ENCODE results near the gene UNC13B. TPM values are rescaled to one million over a fixed set of nuclear protein-coding genes. Genes with fewer than 3 reads are reported as not detected.

UNC13B gene
- total and polyA plus RNA-seq, 5 donors from 2014 or later = 0.14 to 0.96 (median 0.20) TPM; not detected in 2

DNA sequence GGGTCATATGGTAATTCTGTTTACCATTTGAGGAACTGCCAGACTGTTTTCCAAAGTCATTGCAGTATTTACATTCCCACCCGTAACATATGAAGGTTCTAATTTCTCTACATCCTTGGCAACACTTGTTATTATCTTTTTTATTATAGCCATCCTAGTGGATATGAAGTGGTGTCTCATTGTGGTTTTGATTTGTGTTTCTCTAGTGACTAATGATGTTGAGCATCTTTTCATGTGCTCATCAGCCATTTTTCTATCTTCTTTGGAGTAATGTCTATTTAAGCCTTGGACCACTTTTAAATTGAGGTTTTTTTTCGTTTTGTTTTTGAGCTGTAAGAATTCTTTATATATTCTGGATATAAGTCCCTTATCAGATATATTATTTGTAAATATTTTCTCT, 195.3 kb downstream of the UNC13B start:
- Mint-ChIP-seq H3K4me3 (no peak overlapping the region), H3K9me3 (no peaks in the 10 kb centered on the region), H3K27me3 (peaks cover 11% of the 10 kb centered on the region), H3K4me1 (no peaks in the 10 kb centered on the region), H3K36me3 (no peaks in the 10 kb centered on the region), H3K27ac (no peak overlapping the region)
- ATAC-seq (ENCODE audit: low read depth in 2 of 2) (no peak), DNase-seq (no peak)
- no peak overlapping the region for H3K4me3 ChIP-seq (ENCODE audit: low read depth, low read length)
- H3K27me3 ChIP-seq (ENCODE audit: control insufficient read depth, insufficient read depth, low read length) = peaks cover 8% of the 10 kb centered on the region
- H3K36me3 ChIP-seq (ENCODE audit: control insufficient read depth, insufficient read depth, low read length) = no peaks in the 10 kb centered on the region
- H3K4me1 ChIP-seq (ENCODE audit: control insufficient read depth, insufficient read depth, low read length, poor library complexity, severe bottlenecking) = no peaks in the 10 kb centered on the region
- no peak overlapping the region for H3K27ac ChIP-seq (ENCODE audit: insufficient read depth, low read length, poor library complexity, severe bottlenecking)
- H3K9me3 ChIP-seq (ENCODE audit: control insufficient read depth in 2 of 2, low read length in 2 of 2) = no peaks in the 10 kb centered on the region

- Histone ChIP-seq H3K9me3 (ENCODE audit: control insufficient read depth in 2 of 2, low read length in 2 of 2) (no peaks in the 10 kb centered on the region), H3K27me3 (ENCODE audit: control insufficient read depth, insufficient read depth, low read length) (peaks cover 8% of the 10 kb centered on the region), H3K27ac (ENCODE audit: insufficient read depth, low read length, poor library complexity, severe bottlenecking) (no peak overlapping the region), H3K4me3 (ENCODE audit: low read depth, low read length) (no peak overlapping the region), H3K4me1 (ENCODE audit: control insufficient read depth, insufficient read depth, low read length, poor library complexity, severe bottlenecking) (no peaks in the 10 kb centered on the region), H3K36me3 (ENCODE audit: control insufficient read depth, insufficient read depth, low read length) (no peaks in the 10 kb centered on the region)
- ATAC-seq (ENCODE audit: low read depth in 2 of 2) (no peak), DNase-seq (no peak)
- Mint-ChIP-seq H3K9me3 (no peaks in the 10 kb centered on the region), H3K4me3 (no peak overlapping the region), H3K36me3 (no peaks in the 10 kb centered on the region), H3K4me1 (no peaks in the 10 kb centered on the region), H3K27me3 (peaks cover 11% of the 10 kb centered on the region), H3K27ac (no peak overlapping the region)
Observed at GRCh38 chr9:35357826-35358225, 196.0 kb downstream of the UNC13B start.

- Mint-ChIP-seq H3K9me3 (no peaks in the 10 kb centered on the region), H3K4me1 (no peaks in the 10 kb centered on the region), H3K27me3 (peaks cover 5% of the 10 kb centered on the region), H3K27ac (no peak overlapping the region), H3K36me3 (no peaks in the 10 kb centered on the region), H3K4me3 (no peak overlapping the region)
- Histone ChIP-seq H3K27me3 (ENCODE audit: control insufficient read depth, insufficient read depth, low read length) (peaks cover 5% of the 10 kb centered on the region), H3K9me3 (ENCODE audit: control insufficient read depth in 2 of 2, low read length in 2 of 2) (no peaks in the 10 kb centered on the region), H3K27ac (ENCODE audit: insufficient read depth, low read length, poor library complexity, severe bottlenecking) (no peak overlapping the region), H3K4me3 (ENCODE audit: low read depth, low read length) (no peak overlapping the region), H3K36me3 (ENCODE audit: control insufficient read depth, insufficient read depth, low read length) (no peaks in the 10 kb centered on the region), H3K4me1 (ENCODE audit: control insufficient read depth, insufficient read depth, low read length, poor library complexity, severe bottlenecking) (no peaks in the 10 kb centered on the region)
- ATAC-seq (ENCODE audit: low read depth in 2 of 2) (no peak), DNase-seq (peak in 1 of 3 donors; percentile 6)
Observed at GRCh38 chr9:35364817-35365585, 203.2 kb downstream of the UNC13B start.

GRCh38 chr9:35366627-35367026, 204.8 kb downstream of the UNC13B start:
- Histone ChIP-seq H3K27me3 (ENCODE audit: control insufficient read depth, insufficient read depth, low read length) (peaks cover 4% of the 10 kb centered on the region), H3K4me3 (ENCODE audit: low read depth, low read length) (no peak overlapping the region)
- no peaks in the 10 kb centered on the region for H3K4me1 Mint-ChIP-seq

DNA sequence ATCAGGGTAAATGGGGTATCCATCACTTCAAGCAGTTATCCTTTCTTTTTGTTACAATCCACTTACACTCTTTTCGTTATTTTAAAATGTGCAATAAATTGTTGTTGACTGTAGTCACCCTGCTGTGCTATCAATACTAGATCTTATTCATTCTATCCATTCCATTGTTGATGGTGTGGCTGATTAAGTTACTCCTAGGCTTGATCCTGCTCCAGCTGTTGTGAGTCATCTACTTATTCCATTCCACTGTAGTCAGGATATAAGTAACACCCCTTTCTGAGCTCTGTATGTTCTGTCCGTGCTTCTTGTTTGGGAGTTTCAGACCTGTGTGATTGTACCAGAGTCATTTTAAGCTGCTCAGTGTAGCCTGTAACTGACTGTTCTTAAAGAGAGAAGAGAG, 205.6 kb downstream of the UNC13B start:
- H3K9me3 ChIP-seq (ENCODE audit: control insufficient read depth in 2 of 2, low read length in 2 of 2) = no peaks in the 10 kb centered on the region
- H3K4me3 ChIP-seq (ENCODE audit: low read depth, low read length) = no peak overlapping the region
- H3K27me3 ChIP-seq (ENCODE audit: control insufficient read depth, insufficient read depth, low read length) = no peaks in the 10 kb centered on the region
- no peak for ATAC-seq (ENCODE audit: low read depth in 2 of 2)
- Mint-ChIP-seq H3K27me3 (peaks cover 14% of the 10 kb centered on the region), H3K9me3 (peaks cover 0 to 2% (median 0%) of the 10 kb centered on the region in 7 donors), H3K4me3 (no peak overlapping the region), H3K27ac (no peak overlapping the region), H3K36me3 (no peaks in the 10 kb centered on the region), H3K4me1 (no peaks in the 10 kb centered on the region)
- no peaks in the 10 kb centered on the region for H3K36me3 ChIP-seq (ENCODE audit: control insufficient read depth, insufficient read depth, low read length)
- H3K27ac ChIP-seq (ENCODE audit: insufficient read depth, low read length, poor library complexity, severe bottlenecking) = no peak overlapping the region
- DNase-seq = no peak
- no peaks in the 10 kb centered on the region for H3K4me1 ChIP-seq (ENCODE audit: control insufficient read depth, insufficient read depth, low read length, poor library complexity, severe bottlenecking)

More at GRCh38 chr9:35366627-35367026, 204.8 kb downstream of the UNC13B start:
- Mint-ChIP-seq H3K36me3 (no peaks in the 10 kb centered on the region), H3K27me3 (peaks cover 14% of the 10 kb centered on the region), H3K9me3 (peaks cover 0 to 2% (median 0%) of the 10 kb centered on the region in 7 donors), H3K4me3 (no peak overlapping the region), H3K27ac (no peak overlapping the region)
- Histone ChIP-seq H3K9me3 (ENCODE audit: control insufficient read depth in 2 of 2, low read length in 2 of 2) (no peaks in the 10 kb centered on the region), H3K4me1 (ENCODE audit: control insufficient read depth, insufficient read depth, low read length, poor library complexity, severe bottlenecking) (no peaks in the 10 kb centered on the region), H3K36me3 (ENCODE audit: control insufficient read depth, insufficient read depth, low read length) (no peaks in the 10 kb centered on the region), H3K27ac (ENCODE audit: insufficient read depth, low read length, poor library complexity, severe bottlenecking) (no peak overlapping the region)
- no peak for ATAC-seq (ENCODE audit: low read depth in 2 of 2)
- no peak for DNase-seq

GRCh38 chr9:35370241-35370640, 208.4 kb downstream of the UNC13B start:
- no peaks in the 10 kb centered on the region for H3K4me1 ChIP-seq (ENCODE audit: control insufficient read depth, insufficient read depth, low read length, poor library complexity, severe bottlenecking)
- H3K27me3 Mint-ChIP-seq = peaks cover 19% of the 10 kb centered on the region
- H3K4me1 Mint-ChIP-seq = no peaks in the 10 kb centered on the region
- no peaks in the 10 kb centered on the region for H3K27me3 ChIP-seq (ENCODE audit: control insufficient read depth, insufficient read depth, low read length)
- ATAC-seq (ENCODE audit: low read depth in 2 of 2) = no peak
- no peak overlapping the region for H3K4me3 ChIP-seq (ENCODE audit: low read depth, low read length)
- no peak overlapping the region for H3K27ac Mint-ChIP-seq
- DNase-seq = no peak
- H3K9me3 ChIP-seq (ENCODE audit: control insufficient read depth in 2 of 2, low read length in 2 of 2) = no peaks in the 10 kb centered on the region
- H3K4me3 Mint-ChIP-seq = no peak overlapping the region
- no peaks in the 10 kb centered on the region for H3K36me3 Mint-ChIP-seq
- H3K9me3 Mint-ChIP-seq = peaks cover 0 to 2% (median 0%) of the 10 kb centered on the region in 7 donors
- H3K36me3 ChIP-seq (ENCODE audit: control insufficient read depth, insufficient read depth, low read length) = no peaks in the 10 kb centered on the region
- no peak overlapping the region for H3K27ac ChIP-seq (ENCODE audit: insufficient read depth, low read length, poor library complexity, severe bottlenecking)

GRCh38 chr9:35374436-35374835, 212.6 kb downstream of the UNC13B start:
- no peaks in the 10 kb centered on the region for H3K36me3 Mint-ChIP-seq
- no peak overlapping the region for H3K4me3 Mint-ChIP-seq
- no peaks in the 10 kb centered on the region for H3K4me1 Mint-ChIP-seq
- H3K27ac Mint-ChIP-seq = no peak overlapping the region
- Histone ChIP-seq H3K4me3 (ENCODE audit: low read depth, low read length) (no peak overlapping the region), H3K27ac (ENCODE audit: insufficient read depth, low read length, poor library complexity, severe bottlenecking) (no peak overlapping the region), H3K9me3 (ENCODE audit: control insufficient read depth in 2 of 2, low read length in 2 of 2) (no peaks in the 10 kb centered on the region), H3K27me3 (ENCODE audit: control insufficient read depth, insufficient read depth, low read length) (no peaks in the 10 kb centered on the region), H3K4me1 (ENCODE audit: control insufficient read depth, insufficient read depth, low read length, poor library complexity, severe bottlenecking) (no peaks in the 10 kb centered on the region), H3K36me3 (ENCODE audit: control insufficient read depth, insufficient read depth, low read length) (no peaks in the 10 kb centered on the region)
- no peak for DNase-seq
- no peak for ATAC-seq (ENCODE audit: low read depth in 2 of 2)
- H3K9me3 Mint-ChIP-seq = peaks cover 0 to 2% (median 0%) of the 10 kb centered on the region in 7 donors
- H3K27me3 Mint-ChIP-seq = peaks cover 19% of the 10 kb centered on the region

DNA sequence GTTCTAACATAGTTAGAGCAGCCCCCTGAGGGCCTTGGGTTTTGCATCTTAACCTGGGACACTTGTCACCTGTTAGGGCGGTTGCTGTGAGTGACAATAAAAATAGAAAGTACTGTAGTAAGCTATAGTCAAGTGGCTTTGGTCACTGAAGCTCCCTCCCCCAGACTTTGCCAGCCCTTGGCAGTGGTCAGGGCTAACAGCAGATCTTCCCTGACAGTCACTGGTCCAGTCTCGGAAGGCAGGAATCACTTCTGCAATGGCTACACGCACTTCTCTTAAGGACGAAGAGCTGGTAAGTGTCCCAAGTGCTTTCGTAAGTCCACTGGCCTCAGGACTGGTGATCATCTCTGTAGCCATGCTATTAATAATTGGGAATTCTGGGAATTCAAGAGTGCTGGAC, 213.1 kb downstream of the UNC13B start:
- peaks cover 15% of the 10 kb centered on the region for H3K27me3 Mint-ChIP-seq
- no peak for ATAC-seq (ENCODE audit: low read depth in 2 of 2)
- H3K27ac Mint-ChIP-seq = no peak overlapping the region
- no peak overlapping the region for H3K4me3 Mint-ChIP-seq
- H3K36me3 Mint-ChIP-seq = no peaks in the 10 kb centered on the region
- Histone ChIP-seq H3K27ac (ENCODE audit: insufficient read depth, low read length, poor library complexity, severe bottlenecking) (no peak overlapping the region), H3K4me1 (ENCODE audit: control insufficient read depth, insufficient read depth, low read length, poor library complexity, severe bottlenecking) (no peaks in the 10 kb centered on the region), H3K9me3 (ENCODE audit: control insufficient read depth in 2 of 2, low read length in 2 of 2) (no peaks in the 10 kb centered on the region), H3K27me3 (ENCODE audit: control insufficient read depth, insufficient read depth, low read length) (no peaks in the 10 kb centered on the region), H3K36me3 (ENCODE audit: control insufficient read depth, insufficient read depth, low read length) (no peaks in the 10 kb centered on the region), H3K4me3 (ENCODE audit: low read depth, low read length) (no peak overlapping the region)
- DNase-seq = no peak
- peaks cover 0 to 2% (median 0%) of the 10 kb centered on the region in 7 donors for H3K9me3 Mint-ChIP-seq
- H3K4me1 Mint-ChIP-seq = no peaks in the 10 kb centered on the region

Data from CD4-positive, CD25-positive, alpha-beta regulatory T cell (primary cell).